Skin of body (tissue), 2 donors: Measurements from ENCODE around the gene TBX18. TPM values are rescaled to one million over a fixed set of nuclear protein-coding genes. Genes with fewer than 3 reads are reported as not detected.

ENCODE experiments used
- small RNA-seq: library from RNA; depleted of rRNA; stranded (forward); fragments of <200 nt; gene quantifications from one replicate; pipeline ENCODE3, GENCODE V24; 2014; ENCODE audit warnings: low replicate concordance
- total RNA-seq: library from RNA; depleted of rRNA; stranded (reverse); fragments of >200 nt; gene quantifications from one replicate; pipeline ENCODE4 v1.2.3, GENCODE V29; 2014

Gene TBX18
- total RNA-seq, 1 donor from 2014 or later = 33.5 TPM

Small RNA genes within 50 kb of the gene (small RNA-seq; reads per million reads assigned to genes)
- gene AL590143.1 = not detected
